ENCODE data around the gene DENND2A.
A peak's percentile ranks its signal among the peaks of the same experiment; 100 is the strongest.

GRCh38 chr7:140673063-140673773, 32.6 kb upstream of the DENND2A start:
- TF ChIP-seq FOXK1 (CRISPR knock-in tag; IDR thresholded peaks at IDR 0.05) (0 out of 2 replicates have a peak, but pooled peaks have one; percentile 25), ZBTB43 (CRISPR knock-in tag; IDR thresholded peaks at IDR 0.05) (no peak), TEAD4 (CRISPR knock-in tag; IDR thresholded peaks at IDR 0.05) (no peak), TCF7 (CRISPR knock-in tag; IDR thresholded peaks at IDR 0.05; ENCODE audit: low read depth) (no peak), NFYB (CRISPR knock-in tag; conservative IDR thresholded peaks at IDR 0.05; ENCODE audit: low read depth) (no peak)
